Measurements from ENCODE around the gene SNX25. TPM values are rescaled to one million over a fixed set of nuclear protein-coding genes. Genes with fewer than 3 reads are reported as not detected.
"Not testable (repeated sequence)": the region's sequence is repeated elsewhere in the genome, so short reads cannot be mapped to it uniquely, and the experiment has no call there.

SNX25 gene
- total RNA-seq, 4 donors from 2014 or later: 5.5 to 18.9 (median 7.5) TPM

DNA sequence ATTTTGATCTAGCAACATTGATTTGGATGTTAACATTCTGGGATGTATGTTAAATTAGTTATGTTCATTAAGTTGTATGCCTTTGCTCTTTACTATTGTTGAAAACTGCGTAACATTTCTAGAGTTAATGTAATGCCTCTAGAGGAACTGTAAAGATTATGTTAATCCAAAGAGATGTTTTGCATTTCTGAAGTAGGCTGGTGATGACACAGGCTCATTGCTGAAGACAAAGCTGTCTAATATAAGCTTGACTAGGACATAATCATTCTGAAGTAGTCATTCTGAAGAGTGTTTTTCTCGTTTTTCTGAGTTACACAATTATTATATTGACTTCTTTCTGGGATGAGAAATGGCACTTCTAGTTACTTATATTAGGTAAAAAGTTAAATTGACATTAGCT, 113.4 kb downstream of the SNX25 start:
- no peaks in the 10 kb centered on the region for H3K27me3 ChIP-seq
- 72 to 80% methylated on average over 2 of the region's 2 CpGs for WGBS, 2 donors

DNA sequence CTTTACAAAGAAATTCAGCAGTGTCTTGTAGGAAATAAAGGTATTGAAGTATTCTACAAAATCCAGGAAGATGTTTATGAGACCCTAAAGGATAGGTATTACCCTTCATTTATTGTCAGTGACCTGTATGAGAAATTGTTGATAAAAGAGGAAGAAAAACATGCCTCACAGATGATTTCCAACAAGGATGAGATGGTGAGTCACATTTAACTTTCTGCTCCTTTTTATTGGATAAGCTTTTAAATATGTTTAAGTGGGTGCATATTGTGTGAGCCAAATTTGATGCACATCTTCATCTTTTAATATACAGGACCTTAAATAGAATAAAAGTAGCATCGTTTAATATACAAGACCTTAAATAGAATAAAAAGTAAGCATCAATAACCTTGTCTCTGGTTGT, 114.2 kb downstream of the SNX25 start:
- Histone ChIP-seq H3K27me3 (no peaks in the 10 kb centered on the region), H3K4me3 (no peak overlapping the region), H3K36me3 (peaks cover 0 to 27% (median 0%) of the 10 kb centered on the region in 3 donors), H3K9me3 (no peaks in the 10 kb centered on the region), H3K27ac (no peak overlapping the region), H3K4me1 (peaks cover 0 to 10% (median 0%) of the 10 kb centered on the region in 3 donors)
- no peak for TF ChIP-seq POLR2A (IDR thresholded peaks at IDR 0.05)
- TF ChIP-seq, protein P1, sequence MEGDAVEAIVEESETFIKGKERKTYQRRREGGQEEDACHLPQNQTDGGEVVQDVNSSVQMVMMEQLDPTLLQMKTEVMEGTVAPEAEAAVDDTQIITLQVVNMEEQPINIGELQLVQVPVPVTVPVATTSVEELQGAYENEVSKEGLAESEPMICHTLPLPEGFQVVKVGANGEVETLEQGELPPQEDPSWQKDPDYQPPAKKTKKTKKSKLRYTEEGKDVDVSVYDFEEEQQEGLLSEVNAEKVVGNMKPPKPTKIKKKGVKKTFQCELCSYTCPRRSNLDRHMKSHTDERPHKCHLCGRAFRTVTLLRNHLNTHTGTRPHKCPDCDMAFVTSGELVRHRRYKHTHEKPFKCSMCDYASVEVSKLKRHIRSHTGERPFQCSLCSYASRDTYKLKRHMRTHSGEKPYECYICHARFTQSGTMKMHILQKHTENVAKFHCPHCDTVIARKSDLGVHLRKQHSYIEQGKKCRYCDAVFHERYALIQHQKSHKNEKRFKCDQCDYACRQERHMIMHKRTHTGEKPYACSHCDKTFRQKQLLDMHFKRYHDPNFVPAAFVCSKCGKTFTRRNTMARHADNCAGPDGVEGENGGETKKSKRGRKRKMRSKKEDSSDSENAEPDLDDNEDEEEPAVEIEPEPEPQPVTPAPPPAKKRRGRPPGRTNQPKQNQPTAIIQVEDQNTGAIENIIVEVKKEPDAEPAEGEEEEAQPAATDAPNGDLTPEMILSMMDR (IDR thresholded peaks at IDR 0.05): no peak
- DNase-seq: no peak
- WGBS, 2 donors: 92 to 95% methylated on average over 1 of the region's 1 CpG
- intact Hi-C loops (cut with DNase I): no loop called here

More for the DNA sequence above, 113.4 kb downstream of the SNX25 start:
- no peak for TF ChIP-seq POLR2A (IDR thresholded peaks at IDR 0.05)
- TF ChIP-seq, protein P1 (IDR thresholded peaks at IDR 0.05): no peak
- H3K4me3 ChIP-seq: no peak overlapping the region
- peaks cover 0 to 27% (median 0%) of the 10 kb centered on the region in 3 donors for H3K36me3 ChIP-seq
- DNase-seq: no peak
- peaks cover 0 to 14% (median 0%) of the 10 kb centered on the region in 3 donors for H3K4me1 ChIP-seq
- no peak overlapping the region for H3K27ac ChIP-seq
- intact Hi-C loops (cut with DNase I): no loop called here
- no peaks in the 10 kb centered on the region for H3K9me3 ChIP-seq

DNA sequence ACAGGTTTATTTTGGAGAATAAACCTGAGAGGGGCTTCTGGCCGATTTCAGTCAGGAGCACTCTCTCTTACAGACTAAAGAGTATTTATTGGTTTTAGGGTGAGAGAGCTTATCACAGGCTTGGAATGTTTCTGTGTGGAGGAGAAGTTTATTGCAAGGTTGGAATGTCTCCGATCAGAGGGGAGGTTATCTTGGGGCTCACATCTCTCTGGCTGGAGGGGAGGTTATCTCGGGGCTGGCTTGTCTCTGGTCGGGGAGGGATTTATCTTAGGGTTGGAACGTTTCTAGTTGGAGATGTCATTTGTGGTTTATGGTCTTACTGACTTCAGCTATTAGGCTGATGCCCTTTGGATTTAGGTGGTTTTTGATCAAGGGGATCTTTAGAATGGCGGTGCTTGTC, 115.0 kb downstream of the SNX25 start:
- intact Hi-C loops (cut with DNase I): not testable (repeated sequence)

DNA sequence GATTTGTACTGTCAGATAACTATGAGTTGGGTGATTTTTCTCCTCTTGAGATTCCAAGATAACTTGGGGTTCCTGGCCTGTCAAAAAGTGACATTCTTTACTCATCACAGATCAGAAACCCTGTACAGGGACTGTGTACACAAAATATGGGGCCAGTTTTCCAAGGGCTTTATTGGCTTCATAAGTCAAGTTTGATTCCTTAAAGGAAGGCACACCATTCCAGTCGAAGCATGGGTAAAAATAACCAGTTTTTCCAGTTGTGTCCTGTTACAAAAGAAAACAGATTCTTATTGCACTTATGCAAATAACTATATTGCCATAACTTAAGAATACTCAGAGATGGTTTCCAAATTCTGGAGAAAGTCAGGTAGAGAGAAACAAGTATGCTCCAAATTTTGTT, 116.3 kb downstream of the SNX25 start:
- peaks cover 0 to 29% (median 0%) of the 10 kb centered on the region in 3 donors for H3K36me3 ChIP-seq
- WGBS, 2 donors: 25 to 43% methylated on average over 1 of the region's 1 CpG
- DNase-seq; H3K27ac ChIP-seq; H3K9me3 ChIP-seq; H3K4me3 ChIP-seq; intact Hi-C loops (cut with DNase I); H3K4me1 ChIP-seq; H3K27me3 ChIP-seq: not testable (repeated sequence)

More for the DNA sequence above, 115.0 kb downstream of the SNX25 start:
- 87 to 89% methylated on average over 6 of the region's 6 CpGs for WGBS, 2 donors
- H3K9me3 ChIP-seq, H3K27ac ChIP-seq, H3K27me3 ChIP-seq, DNase-seq, H3K4me3 ChIP-seq, H3K4me1 ChIP-seq: not testable (repeated sequence)
- H3K36me3 ChIP-seq: peaks cover 0 to 31% (median 0%) of the 10 kb centered on the region in 3 donors

DNA sequence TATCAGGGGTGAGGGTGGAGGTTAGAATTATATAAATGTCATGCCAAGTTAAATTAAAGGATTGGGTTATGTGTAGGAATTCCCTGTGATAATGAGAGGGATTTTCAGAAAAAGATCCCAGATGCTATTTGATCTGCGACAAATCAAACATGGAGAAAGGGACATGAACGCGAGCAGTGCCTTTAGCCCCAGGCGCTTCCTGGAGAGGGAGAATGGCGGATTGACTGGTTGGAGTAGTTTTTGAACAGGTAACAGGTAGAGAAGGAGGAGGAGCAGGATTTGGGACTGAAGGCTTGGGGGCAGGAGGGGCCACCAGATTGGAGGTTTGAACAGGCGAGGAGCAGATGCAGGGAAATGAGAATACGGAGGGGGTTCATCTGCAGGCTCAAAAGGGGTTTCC, 119.2 kb downstream of the SNX25 start:
- no peak for DNase-seq
- Histone ChIP-seq H3K27ac (no peak overlapping the region), H3K4me3 (no peak overlapping the region), H3K36me3 (peaks cover 0 to 13% (median 0%) of the 10 kb centered on the region in 3 donors), H3K4me1 (peaks cover 0 to 10% (median 0%) of the 10 kb centered on the region in 3 donors), H3K27me3 (no peaks in the 10 kb centered on the region), H3K9me3 (no peaks in the 10 kb centered on the region)
- intact Hi-C loops (cut with DNase I): no loop called here
- WGBS, 2 donors: 85 to 96% methylated on average over 7 of the region's 7 CpGs
- TF ChIP-seq, protein P1 (IDR thresholded peaks at IDR 0.05): no peak
- no peak for TF ChIP-seq POLR2A (IDR thresholded peaks at IDR 0.05)

DNA sequence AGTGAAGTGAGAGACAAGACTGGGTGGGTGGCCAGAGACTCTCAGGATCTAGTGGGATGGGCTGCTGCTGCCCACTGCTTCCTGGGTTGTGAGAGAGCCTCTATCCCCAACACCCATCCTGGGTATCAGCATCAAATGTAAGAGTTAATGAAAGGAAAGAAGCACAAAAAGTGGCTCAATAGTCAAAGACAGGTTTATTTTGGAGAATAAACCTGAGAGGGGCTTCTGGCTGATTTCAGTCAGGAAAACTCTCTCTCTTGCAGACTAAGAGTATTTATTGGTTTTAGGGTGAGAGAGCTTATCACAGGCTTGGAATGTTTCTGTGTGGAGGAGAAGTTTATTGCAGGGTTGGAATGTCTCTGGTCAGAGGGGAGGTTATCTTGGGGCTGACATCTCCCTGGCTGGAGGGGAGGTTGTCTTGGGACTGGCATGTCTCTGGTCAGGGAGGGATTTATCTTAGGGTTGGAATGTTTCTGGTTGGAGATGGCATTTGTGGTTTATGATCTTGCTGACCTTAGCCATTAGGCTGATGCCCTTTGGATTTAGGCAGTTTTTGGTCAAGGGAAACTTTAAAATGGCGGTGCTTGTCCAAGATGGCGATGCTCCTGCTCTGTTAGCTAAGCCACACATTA, 120.6 kb downstream of the SNX25 start:
- H3K4me1 ChIP-seq; H3K9me3 ChIP-seq; intact Hi-C loops (cut with DNase I); H3K27ac ChIP-seq; H3K4me3 ChIP-seq; DNase-seq; H3K27me3 ChIP-seq: not testable (repeated sequence)
- 95 to 100% methylated on average over 2 of the region's 2 CpGs for WGBS, 2 donors
- peaks cover 0 to 17% (median 0%) of the 10 kb centered on the region in 3 donors for H3K36me3 ChIP-seq

Measured in esophagus squamous epithelium (tissue), 5 donors.